ENCODE results near the gene ARHGEF28.

ARHGEF28 gene

DNA sequence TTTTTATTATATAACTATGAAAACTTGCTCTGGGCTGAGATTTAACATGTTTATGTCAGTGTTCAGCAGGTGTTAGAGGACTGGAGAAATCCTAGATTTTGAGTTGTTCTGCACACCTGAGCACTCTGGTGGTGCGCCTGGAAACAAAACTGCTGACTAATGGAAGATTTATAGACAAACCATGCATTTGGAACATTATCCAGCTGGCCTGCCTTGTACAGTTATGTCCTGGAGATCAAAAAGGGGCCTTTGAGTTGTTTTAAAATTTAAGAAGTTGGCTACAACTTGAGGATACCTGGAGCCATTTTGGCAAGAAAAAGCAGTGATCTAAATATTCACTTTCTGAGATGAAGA is 5.7 kb upstream of the ARHGEF28 start:
- TF ChIP-seq, protein P1, sequence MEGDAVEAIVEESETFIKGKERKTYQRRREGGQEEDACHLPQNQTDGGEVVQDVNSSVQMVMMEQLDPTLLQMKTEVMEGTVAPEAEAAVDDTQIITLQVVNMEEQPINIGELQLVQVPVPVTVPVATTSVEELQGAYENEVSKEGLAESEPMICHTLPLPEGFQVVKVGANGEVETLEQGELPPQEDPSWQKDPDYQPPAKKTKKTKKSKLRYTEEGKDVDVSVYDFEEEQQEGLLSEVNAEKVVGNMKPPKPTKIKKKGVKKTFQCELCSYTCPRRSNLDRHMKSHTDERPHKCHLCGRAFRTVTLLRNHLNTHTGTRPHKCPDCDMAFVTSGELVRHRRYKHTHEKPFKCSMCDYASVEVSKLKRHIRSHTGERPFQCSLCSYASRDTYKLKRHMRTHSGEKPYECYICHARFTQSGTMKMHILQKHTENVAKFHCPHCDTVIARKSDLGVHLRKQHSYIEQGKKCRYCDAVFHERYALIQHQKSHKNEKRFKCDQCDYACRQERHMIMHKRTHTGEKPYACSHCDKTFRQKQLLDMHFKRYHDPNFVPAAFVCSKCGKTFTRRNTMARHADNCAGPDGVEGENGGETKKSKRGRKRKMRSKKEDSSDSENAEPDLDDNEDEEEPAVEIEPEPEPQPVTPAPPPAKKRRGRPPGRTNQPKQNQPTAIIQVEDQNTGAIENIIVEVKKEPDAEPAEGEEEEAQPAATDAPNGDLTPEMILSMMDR (IDR thresholded peaks at IDR 0.05; ENCODE audit: low read depth, low read length, missing control alignments) = no peak
- no peak overlapping the region for H3K4me3 ChIP-seq (ENCODE audit: low read depth, low read length)
- no peak for DNase-seq (ENCODE audit: low read depth)

DNA sequence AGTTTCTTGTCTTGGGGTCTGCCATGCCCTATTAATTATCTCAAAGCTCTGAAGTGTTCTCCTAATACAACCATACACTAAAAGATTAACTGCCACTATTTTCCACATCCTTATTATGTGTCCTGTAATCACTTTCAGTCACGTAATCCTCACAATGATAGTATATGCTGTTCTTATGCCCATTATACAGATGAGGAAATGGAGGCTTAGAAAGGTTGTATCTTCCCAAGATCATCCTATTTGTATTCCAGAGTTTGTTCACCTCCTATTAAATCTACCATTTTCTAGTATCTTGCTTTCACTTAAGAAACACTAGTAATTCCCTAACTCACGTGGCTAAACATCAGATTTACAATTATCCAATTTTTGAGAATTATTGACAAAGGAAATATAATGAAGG is 2.9 kb upstream of the ARHGEF28 start:
- no peak for DNase-seq (ENCODE audit: low read depth)
- TF ChIP-seq, protein P1 (IDR thresholded peaks at IDR 0.05; ENCODE audit: low read depth, low read length, missing control alignments) = no peak
- H3K4me3 ChIP-seq (ENCODE audit: low read depth, low read length) = no peak overlapping the region

DNA sequence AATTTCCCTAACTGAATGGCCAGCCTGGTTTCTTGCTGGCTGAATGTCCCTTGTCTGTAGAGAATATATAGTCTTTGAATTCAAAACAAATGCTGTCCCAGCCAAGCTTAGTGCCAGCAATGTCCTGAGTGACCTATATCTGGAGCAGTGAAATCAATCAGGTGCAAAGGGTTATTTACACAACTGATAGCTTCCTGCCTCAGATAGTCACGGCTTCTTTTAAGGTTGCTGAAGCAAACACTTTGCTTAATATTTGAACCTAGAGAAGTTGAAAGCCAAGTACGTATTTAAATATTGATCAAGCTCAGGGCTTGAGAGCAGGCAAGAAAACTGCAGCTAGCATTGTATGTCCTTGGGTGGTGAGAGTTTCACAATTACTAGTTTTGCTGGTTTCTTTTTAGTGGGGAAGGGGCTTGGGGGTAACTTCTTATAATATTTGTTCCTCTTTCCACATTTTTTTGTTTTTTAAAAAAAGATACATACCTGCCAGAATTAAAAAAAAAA is 2.0 kb upstream of the ARHGEF28 start:
- H3K4me3 ChIP-seq (ENCODE audit: low read depth, low read length) = no peak overlapping the region
- no peak for DNase-seq (ENCODE audit: low read depth)
- TF ChIP-seq, protein P1 (IDR thresholded peaks at IDR 0.05; ENCODE audit: low read depth, low read length, missing control alignments) = no peak

DNA sequence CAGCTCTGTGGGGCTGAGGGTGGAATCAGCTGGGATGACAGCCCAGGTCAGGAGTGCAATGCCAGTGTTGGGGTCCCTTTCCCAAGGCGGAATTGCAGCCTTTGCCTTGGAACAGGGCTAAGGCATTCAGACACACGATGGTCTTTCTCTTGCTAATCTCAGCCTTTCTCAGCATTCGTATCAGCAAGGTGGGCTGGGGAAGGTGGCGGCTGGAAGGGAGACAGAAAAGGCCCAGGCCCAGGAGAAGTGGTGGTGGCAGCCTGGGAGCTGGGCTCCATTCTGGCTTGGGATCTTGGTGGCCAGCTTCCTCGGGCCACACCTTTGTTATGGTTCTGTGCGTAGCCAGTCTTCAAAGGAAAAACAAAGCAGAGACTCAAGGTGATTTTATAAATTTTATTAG is 1.1 kb upstream of the ARHGEF28 start:
- no peak for DNase-seq (ENCODE audit: low read depth)
- no peak overlapping the region for H3K4me3 ChIP-seq (ENCODE audit: low read depth, low read length)
- TF ChIP-seq, protein P1 (IDR thresholded peaks at IDR 0.05; ENCODE audit: low read depth, low read length, missing control alignments) = no peak

DNA sequence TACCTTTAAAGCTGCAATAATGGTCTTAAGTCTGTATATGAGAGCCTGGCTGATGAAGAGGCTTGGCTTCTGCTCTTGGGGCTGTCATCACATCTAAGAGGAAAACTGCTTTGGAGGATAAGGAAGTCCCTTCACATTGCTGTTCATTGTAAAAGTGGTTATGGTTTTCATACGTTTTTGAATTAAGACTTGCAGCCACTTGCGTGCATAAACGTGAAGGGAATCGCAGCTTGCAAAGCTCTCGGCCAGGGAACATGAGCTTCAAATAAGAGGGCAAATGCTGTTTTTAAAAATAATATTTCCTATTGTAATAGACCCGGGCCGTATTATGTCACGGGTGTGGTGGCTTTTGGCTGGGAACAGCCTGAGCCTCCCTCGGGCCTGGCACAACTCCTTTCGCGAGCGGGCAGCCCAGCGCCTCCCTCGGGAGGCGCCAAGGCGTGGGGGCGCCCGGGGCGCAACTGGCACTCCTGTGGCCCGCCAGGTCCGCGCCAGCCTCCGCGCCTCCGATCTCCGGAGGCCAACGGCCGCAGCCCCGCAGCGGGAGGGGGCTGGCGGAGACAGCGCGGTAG is 538 bp upstream of the ARHGEF28 start:
- no peak for DNase-seq (ENCODE audit: low read depth)
- H3K4me3 ChIP-seq (ENCODE audit: low read depth, low read length) = peak overlapping the region; percentile 46
- TF ChIP-seq, protein P1 (IDR thresholded peaks at IDR 0.05; ENCODE audit: low read depth, low read length, missing control alignments) = no peak

DNA sequence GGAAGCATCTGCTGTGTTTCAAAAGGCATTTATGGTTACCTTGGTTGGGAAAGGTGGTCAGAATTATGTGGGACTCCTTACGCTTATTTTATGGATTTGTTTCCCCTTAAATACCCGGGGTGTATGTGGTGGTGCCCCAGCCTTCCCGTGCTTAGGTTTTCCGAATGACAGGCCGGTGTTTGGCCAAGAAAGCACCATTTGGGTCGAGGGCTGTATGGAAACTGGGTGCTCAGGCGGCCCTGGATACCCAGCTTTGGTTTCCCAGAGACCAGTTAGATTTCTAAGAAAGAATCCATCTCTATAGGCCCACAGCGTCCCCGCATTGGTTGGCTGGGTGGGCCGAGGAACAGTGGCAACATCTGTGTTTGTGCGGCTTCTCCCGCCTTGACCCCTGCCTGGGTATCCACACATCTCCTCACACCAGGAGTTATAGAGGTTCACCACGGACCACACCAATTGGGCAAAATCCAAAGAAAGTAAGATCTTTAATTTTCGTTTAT is 868 bp downstream of the ARHGEF28 start:
- TF ChIP-seq, protein P1 (IDR thresholded peaks at IDR 0.05; ENCODE audit: low read depth, low read length, missing control alignments) = no peak
- H3K4me3 ChIP-seq (ENCODE audit: low read depth, low read length) = no peak overlapping the region
- DNase-seq (ENCODE audit: low read depth) = no peak

DNA sequence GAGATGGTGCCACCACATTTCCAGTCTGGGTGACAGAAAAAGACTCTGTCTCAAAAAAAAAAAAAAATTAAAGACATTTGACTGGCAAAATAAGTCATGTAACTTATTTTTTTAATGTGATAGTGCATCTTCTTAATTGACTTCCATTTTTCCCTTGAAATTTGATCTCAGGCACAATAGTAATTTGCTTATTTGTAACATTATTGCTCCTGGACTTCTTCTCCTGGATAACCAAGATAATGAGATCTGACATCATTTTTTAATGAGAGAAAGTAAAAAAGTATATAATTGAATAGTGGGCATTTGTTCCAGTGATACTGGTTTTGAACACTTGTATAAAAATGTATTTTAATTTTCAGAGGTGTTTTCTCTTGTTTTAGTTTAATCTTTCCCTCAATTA is 3.5 kb downstream of the ARHGEF28 start:
- no peak for DNase-seq (ENCODE audit: low read depth)
- TF ChIP-seq, protein P1 (IDR thresholded peaks at IDR 0.05; ENCODE audit: low read depth, low read length, missing control alignments) = no peak
- H3K4me3 ChIP-seq (ENCODE audit: low read depth, low read length) = no peak overlapping the region

All from GM12864 (cell line).